HG02938 (cell line): Measurements from ENCODE around the gene AFF1.
"Not testable (repeated sequence)": the region's sequence is repeated elsewhere in the genome, so short reads cannot be mapped to it uniquely, and the experiment has no call there.

Source experiments
- ATAC-seq: cut with Tn5 transposase; IDR thresholded peaks from one replicate; pipeline ENCODE4 v1.9.1; 2021; ENCODE audit warnings: mild to moderate bottlenecking, moderate library complexity; ENCODE audit not compliant: unreplicated experiment

The AFF1 gene

DNA sequence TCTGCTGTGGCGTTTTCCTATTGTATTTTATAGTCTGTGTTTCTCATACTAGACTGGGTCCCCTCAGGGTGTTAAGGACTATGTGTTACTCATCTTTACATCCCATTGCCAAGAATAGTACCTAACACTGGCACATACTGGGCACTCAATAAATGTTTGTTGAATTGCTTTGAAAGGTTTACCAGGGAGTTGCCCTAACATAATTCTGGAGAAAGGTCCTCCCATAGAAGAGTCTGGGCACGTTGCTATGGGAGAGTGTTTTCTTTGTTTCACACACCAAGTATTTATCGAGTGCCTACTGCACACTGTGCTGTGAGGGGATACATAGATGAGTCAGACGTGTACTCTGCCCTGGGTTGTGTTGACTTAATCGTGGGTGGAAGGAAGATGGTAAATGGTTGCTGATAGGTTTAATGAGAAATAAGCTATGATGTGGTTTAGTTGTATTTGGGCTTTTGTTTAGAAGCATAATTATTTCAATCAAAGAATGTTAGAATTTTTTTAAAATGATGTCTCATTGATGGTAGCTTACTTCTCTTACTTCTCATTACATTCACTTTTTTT lies 42.9 kb downstream of the AFF1 start:
- peak; percentile 94 for ATAC-seq

DNA sequence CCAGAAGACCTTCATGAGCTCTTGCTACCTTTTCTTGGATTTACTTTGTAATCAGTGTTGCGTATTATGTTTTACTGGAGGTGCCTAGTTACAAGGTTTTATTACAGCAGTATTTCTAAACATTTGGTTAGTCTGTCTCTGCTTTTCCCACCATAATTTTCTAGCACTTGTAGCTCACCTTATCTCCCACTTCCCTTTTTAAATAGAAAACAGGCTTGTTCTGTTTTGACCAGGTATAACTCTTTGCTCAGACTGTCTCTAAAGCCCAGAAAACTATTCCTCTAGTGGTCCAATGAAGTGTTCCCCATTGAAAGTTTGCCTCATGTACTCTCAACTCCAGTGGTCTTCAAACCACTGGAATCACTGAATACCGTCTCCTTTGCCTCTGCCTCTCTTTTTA lies 43.9 kb downstream of the AFF1 start:
- no peak for ATAC-seq

DNA sequence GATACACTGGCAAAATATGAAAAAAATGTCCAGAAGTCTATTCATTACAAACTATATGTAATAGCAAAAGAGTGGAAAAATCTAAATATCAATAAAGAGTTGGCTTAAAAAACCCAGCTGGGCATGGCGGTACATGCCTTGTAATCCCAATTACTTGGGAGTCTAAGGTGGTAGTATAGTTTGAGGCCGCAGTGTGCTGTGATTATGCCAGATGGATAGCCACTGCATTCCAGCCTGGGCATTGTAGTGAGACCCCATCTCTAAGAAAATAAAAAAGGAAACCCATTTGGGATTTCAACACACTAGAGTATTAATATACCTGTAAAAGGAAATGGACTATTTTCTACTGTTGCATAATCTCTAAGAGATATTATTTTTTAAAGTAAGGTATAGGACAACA lies 45.4 kb downstream of the AFF1 start:
- no peak for ATAC-seq

DNA sequence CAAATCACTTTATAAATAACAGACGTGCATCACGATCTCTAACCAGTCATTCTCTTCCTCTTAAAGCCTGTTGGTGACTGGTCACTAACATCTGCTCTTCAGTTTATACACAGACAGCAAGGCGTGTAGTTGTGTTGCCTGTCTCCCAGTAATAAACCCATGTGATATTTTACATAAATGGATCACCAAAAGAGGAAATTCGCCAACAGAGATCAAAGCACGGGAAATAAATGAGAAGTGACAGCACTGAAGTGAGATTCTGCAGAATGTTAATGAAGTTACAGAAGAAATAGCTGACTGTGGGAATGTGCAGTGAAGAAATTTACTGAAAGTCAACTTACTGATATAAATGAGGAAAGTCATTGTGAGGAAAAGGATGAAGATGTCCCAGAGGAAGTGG lies 47.0 kb downstream of the AFF1 start:
- no peak for ATAC-seq

DNA sequence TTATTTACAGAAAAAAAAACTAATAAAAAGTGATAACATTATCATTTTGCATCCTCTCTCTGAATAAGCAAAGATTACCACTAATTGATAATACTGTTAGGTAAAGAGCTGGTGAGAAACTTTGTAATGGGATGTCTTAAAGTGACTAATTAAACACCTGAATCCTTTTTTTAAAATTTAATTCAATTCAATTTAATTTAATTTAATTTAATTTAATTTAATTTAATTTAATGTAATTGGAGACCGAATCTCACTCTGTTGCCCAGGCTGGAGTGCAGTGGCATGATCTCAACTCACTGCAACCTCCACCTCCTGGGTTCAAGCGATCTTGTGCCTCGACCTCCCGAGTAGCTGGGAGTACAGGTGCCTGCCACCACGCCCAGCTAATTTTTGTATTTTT lies 51.0 kb downstream of the AFF1 start:
- not testable (repeated sequence) for ATAC-seq

DNA sequence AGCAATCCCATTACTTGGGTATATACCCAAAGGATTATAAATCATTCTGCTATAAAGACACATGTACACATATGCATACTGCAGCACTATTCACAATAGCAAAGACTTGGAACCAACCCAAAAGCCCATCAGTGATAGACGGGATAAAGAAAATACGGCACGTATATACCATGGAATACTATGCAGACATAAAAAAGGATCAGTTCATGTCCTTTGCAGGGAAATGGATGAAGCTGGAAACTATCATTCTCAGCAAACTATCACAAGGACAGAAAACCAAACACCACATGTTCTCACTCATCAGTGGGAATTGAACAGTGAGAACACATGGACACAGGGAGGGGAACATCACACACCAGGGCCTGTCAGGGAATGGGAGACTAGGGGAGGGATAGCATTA lies 54.8 kb downstream of the AFF1 start:
- not testable (repeated sequence) for ATAC-seq

DNA sequence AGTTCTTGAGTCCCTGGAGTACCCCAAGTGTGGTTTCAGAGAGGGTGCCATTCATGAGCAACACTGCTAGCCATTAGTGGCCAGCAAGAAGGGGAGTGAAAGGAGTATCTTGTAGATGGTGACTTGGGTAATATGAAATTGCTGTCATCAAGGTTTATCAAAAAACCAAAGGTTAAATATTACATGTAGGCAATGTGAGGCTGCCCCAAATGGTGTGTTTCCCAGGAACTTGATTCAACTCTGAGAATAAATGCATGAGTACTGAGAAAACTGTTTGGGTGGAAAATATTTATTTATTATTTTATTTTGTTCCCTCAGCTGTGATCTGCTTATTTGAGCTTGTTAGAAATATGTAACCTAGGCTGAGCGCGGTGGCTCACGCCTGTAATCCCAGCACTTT lies 55.7 kb downstream of the AFF1 start:
- ATAC-seq: no peak

DNA sequence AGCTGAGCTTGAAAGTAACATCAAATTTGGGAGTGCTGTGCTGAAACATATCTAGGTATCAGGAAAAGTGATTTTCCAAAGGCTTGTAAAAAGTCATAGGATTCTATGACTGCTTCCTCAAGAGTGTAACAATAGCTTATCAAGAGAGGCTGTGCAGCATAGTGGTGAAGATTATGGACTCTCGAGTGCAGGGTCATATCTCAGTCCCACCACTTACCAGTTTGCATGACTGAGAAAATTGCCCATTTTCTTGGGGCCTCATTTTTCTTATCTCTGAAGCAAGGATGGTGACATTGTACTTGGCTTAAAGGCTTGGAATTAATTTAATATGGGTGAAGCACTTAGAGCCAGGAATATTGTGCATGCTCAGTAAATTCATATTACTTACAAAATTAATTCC lies 57.2 kb downstream of the AFF1 start:
- ATAC-seq: no peak

DNA sequence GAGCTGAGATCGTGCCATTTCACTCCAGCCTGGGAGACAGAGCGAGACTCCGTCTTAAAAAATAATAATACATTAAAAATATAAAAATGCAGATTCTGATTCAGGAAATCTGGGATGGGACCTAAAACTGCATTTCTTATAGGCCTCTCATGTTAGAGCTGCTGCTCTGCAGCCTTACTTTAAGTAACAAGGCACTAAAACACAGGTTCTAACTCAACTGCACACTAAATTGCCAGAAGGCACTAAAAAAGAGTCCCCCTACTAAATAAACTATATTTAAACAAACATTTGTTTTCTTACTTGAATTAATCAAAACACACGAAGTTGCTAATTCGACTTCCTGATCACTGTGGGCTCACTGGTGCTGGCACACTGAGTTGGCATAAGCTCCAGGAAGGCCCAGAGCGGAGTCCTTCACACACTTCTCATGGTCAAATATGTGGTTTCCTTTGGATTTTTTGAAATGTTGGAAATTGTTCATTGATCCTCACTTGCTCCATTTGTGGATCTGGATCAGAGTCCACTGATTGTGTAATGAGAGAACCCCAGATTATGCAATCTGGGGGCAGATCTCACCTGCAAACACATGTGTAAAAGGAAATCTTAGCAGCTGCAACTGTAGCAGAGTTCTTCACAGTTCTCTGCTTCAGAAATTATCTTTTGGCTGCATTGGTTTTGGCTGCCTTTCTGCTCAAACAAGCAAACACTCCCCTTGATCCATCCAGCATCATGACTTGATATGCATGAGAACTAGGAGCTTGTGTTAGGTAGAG lies 59.3 kb downstream of the AFF1 start:
- ATAC-seq: no peak

DNA sequence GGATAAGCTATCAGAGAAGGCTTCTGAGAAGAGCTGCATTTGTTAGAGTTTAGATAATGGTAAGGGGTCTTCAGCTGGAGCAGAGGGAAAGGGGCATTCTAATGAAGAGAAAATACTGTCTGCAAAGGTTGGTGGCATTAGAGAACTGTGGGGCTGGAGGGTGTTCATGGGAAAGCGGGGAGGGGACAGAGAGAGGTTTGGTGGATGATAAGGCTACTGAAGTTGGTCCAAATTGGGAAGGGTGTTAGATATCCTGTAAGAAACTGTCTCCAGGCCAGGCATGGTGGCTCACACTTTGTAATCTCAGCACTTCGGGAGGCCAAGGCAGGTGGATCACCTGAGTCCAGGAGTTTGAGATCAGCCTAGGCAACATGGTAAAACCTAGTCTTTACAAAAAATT lies 59.9 kb downstream of the AFF1 start:
- no peak for ATAC-seq

DNA sequence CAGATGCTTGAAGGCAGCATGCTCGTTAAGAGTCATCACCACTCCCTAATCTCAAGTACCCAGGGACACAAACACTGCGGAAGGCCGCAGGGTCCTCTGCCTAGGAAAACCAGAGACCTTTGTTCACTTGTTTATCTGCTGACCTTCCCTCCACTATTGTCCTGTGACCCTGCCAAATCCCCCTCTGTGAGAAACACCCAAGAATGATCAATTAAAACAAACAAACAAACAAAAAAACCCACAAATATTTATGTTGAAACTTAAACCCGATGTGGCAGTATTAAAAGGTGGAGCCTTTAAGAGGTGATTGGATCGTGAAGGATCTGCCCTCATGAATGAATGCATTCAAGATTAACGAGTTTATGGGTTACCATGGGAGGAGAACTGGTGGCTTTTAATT lies 61.7 kb downstream of the AFF1 start:
- not testable (repeated sequence) for ATAC-seq

DNA sequence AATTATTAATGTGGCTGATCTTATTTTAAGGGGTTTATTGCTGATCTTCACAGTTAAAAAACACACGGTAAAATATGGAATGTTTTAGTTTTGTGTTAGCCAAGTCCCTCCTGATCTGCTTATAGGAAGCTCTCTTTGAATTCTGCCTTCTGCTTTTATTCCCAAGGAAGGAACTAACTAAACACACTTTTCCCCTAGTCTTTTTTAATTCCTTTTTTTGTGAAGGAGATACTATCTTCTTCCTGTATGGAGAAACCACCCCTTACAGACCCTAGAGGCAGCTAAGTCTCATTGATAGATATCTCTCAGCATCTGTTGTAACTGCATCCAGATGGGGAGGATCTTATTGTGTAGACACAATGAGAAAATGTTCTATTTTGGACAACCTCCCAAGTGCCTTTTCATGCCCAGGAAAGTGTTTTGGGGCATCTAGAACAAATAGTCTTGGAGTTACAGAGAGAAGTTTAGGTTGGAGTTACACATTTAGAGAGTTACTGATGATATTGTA lies 64.4 kb downstream of the AFF1 start:
- ATAC-seq: no peak

DNA sequence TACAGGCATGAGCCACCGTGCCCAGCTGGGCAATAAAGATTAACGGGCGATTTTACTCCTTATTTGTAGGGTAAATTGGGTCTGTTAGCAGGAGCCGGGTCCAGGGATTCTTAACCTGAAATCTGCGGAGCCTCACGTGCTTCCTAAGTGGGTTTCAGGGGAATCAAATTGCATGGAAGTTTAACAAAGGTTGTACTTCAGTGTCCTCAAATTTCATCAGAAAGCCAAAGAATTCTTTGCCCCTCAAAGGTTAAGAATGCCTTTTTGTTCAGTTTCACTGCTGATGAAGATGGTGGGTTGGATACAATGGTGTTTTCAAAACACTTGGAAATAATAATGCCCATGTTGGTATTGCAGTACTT lies 67.9 kb downstream of the AFF1 start:
- ATAC-seq: no peak

DNA sequence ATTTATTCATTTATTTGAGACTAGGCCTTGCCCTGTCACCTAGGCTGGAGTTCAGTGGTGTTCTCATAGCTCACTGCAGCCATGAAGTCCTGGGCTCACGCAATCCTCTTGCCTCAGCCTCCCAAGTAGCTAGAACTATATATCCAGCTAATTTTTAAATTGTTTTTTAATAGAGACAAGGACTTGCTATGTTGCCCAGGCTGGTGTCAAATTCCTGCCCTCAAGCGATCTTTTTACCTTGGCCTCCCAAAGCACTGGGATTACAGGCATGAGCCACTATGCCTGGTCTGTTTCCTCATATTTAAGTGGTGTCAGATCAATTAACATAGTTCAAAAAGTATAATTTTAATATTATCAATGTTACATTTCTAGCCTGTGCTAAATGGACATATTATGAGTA lies 68.5 kb downstream of the AFF1 start:
- ATAC-seq: no peak

DNA sequence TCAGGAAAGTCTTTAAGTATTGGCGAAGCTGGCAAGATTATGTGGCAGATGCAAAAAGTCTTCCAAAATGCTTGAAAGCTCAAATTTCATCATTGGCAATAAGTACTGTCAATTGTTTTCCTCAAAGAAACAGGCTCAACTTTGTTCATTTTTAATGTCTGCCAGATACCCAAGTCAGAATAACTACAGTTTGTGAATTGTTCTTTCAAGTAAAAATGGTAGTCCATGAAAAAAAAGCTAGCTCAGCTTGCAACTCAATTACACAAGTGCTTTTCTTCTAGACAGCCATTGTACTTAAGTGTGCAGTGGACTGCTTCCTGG lies 70.5 kb downstream of the AFF1 start:
- no peak for ATAC-seq

DNA sequence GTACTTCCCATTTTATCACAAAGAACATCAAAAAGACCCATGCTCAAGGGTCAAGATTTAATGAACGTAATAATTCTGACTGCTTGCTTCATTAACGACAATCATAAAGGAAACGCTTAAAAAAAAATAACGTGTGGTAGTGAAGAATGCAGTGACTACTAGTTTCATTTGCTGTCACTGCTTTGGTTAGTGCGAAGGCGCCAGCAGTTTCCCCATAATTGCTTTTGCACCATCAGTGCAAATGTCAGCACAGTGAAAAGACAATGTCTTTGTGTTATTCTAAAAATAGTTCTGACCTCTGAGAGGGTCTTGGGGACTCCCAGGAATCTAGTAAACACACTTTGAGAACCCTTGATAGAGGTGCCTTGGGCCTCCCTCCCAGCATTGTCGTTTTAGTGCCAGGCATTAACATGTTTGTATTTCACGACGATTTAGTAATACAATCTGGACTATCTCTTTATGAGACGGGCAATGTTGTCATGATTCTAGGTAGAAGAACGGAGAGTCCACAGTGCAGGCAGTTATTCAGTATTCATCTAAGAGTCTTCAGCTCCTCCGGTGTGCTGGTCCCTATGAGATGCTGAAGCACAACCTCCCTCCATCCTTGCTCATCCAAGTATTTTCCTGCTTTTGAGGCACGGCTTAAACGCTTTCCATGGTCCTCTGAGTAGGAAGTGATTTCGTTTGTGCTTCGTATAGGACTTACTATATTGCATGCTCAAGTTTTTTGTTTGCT lies 71.0 kb downstream of the AFF1 start:
- peak; percentile 1 for ATAC-seq

DNA sequence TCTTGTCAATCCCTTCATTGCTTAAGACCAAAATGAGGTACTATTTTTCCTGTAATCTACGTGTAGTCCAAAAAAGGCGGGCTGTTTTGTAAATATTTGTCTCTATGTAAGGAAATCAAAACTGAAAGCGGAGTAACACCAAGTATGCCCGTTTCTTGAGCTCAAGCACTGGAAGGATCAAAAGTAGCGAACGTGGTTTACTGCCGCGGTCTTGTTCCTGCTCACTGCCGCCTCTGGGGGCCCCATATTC lies 71.5 kb downstream of the AFF1 start:
- peak; percentile 61 for ATAC-seq

DNA sequence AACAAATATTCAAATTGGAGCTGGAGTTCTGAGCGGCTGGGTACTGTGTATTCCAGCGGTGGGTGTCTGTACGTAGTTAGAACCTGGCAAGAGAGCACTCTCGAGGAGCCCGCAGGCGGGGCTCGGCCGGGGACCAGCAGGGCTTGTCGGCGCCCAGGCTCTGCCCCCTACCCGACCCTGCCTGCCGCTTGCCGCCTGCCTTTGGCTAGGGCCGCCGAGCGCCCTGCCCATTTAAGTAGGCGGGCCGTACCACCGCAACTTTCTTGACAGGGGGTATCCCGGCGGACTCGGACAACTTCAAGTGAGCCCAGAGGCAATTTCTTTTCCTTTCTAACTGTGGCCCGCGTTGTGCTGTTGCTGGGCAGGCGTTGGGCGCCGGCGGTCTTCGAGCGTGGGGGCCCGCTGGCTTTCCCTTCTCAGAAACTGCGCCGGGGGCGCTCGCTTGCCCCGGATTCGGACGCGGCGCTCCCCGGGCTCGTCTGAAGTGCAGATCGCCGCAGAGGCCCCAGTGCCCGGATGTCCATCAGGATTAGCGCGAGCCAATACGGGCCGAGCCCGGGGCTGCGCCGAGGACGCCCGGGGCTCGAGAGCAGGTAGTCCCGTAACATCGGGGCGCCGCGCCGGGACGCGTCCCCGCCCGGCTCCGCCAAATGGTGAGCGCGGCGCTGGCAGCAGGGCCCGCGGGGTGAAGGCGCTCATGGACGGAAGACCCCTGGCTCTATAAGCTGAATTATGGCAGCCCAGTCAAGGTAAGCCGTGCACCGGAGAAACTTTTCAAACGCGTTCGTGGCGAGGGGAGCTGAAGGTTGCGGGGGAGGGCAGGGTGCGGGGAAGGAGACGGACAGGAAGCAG lies 72.1 kb downstream of the AFF1 start:
- peak; percentile 60 for ATAC-seq

DNA sequence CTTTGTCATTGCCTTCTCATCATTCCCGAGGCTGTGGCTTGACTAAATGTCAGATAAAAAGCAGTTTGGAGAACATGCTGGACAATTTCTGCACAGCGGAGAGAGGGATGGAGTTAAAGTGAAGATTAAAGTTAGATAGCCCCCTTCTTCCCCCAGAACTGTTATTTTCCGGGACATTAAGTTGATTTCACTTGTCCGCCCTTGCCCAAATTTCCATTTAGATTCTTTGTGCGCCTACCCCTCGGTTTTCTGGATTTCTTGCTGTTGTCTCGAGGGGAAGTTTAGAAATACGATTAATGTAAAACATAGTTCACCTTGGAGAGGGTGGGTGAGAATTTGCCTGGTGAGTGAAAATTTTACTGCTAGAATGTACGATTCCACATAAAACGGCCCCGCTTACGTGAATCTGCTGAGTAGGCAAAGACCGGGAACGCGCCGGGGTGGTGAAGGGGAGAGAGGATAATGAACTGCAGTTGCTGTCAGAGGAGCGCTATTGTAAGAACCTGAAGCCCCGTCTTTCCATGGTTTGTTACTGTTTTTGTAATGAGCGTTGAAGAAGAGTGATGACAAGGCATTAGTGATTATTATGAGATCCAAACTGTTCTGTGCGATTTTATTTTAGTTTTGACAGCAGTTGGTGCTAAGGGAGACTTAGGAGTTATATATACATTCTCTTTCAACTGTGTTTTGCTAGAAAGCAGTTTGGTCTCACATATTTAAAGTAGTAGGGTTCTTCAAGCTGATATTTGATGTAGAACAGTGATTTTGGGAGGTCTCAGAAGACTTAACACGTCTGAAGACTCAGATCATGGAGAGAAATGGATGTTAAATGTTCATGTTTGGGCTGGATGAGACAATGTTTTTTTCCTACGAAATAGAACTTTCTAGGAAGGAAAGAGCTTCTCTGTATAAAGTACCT lies 73.0 kb downstream of the AFF1 start:
- ATAC-seq: no peak

DNA sequence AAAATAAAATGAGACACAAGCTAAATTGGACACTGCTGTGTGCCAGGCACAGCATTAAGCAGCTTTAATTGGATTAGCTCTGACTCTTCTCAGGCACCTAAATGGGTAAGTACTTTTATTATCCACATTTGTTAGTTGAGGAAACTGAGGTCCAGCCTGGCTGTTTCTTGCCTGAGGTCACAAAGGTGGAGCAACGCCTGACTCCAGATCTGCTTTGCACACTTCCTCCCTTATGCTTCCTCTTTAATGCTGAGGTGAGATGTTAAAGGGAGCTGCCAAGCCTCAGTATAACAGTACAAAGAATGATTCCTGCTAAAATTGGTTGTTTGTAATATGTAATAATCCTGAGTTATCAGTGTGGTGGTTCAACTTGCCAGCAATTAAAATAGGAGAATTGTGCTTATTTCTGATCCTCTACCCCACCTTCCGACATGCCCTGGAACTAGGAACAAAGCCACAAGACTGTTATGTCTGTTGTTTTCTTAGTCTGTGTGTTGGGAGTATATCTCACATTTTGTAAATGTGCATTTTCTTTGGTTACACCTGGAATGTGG lies 74.4 kb downstream of the AFF1 start:
- ATAC-seq: no peak
